ENCODE measurements around the gene PAMR1.

The PAMR1 gene

DNA sequence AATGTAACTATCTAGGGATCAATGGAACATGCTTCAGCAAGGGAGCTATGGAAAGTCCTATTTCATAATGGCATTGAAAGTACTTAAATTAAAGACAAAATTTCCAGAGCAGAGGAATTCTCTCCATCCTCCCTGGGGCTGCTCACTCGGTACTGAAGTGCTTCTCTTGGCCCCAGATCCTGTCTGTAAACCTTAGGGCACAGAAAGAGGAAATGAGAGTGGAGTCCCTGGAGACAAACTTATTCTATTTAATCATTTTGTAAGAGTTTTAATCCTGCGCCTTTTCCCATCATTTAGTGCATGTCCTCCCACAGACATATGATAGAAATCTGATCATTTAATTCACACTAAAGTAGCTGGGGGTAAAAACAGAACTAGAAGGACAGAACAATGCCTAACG is 20.9 kb upstream of the PAMR1 start:
- H3K4me1 ChIP-seq (ENCODE audit: control insufficient read depth in 5 of 5, insufficient read depth in 5 of 5, low read length in 5 of 5): peaks cover 0 to 12% (median 9%) of the 10 kb centered on the region in 5 donors
- peaks cover 0 to 3% (median 0%) of the 10 kb centered on the region in 5 donors for H3K27me3 ChIP-seq (ENCODE audit: control insufficient read depth in 5 of 5, insufficient read depth in 4 of 5, low read length in 5 of 5)
- H3K27ac ChIP-seq (ENCODE audit: low read depth, low read length): no peak overlapping the region
- H3K4me3 ChIP-seq (ENCODE audit: low read depth in 1 of 5, low read length in 5 of 5): no peak overlapping the region
- no peaks in the 10 kb centered on the region for H3K36me3 ChIP-seq (ENCODE audit: control insufficient read depth in 5 of 5, insufficient read depth in 5 of 5, low read length in 5 of 5)
- no peaks in the 10 kb centered on the region for H3K9me3 ChIP-seq (ENCODE audit: control insufficient read depth in 5 of 5, low read length in 5 of 5)
- H3K9ac ChIP-seq (ENCODE audit: low read length in 5 of 5): no peak overlapping the region

DNA sequence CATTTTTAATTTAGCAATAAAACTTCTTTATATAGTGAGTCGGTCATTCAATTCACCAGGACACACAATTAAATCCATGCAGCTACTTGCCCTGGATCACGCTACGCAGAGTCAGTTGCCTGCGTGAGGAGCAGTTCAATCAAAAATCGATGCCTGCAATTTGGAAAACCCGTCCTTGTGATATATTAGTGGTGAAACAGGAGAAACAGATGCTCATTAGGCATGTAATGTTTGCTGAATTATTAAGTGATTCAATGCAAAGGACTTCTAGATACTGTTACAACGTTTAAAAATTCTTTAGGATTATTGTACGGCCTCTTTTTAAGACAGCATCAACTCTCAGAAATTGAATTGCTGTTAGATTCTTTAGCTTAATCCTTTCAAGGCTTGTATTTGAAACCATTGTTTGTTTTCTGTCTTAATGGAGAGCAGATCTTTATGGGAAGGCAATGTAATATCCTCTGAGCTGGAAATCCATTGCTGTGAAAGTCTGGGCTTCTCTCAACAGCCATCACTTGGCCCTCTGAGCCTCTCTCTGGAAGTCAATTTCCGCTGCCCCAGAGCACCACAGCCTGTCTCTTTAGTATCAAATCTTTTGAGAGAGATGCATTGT is 20.1 kb upstream of the PAMR1 start:
- Histone ChIP-seq H3K9me3 (ENCODE audit: control insufficient read depth in 5 of 5, low read length in 5 of 5) (no peaks in the 10 kb centered on the region), H3K27ac (ENCODE audit: low read depth, low read length) (no peak overlapping the region), H3K36me3 (ENCODE audit: control insufficient read depth in 5 of 5, insufficient read depth in 5 of 5, low read length in 5 of 5) (no peaks in the 10 kb centered on the region), H3K27me3 (ENCODE audit: control insufficient read depth in 5 of 5, insufficient read depth in 4 of 5, low read length in 5 of 5) (no peaks in the 10 kb centered on the region), H3K4me3 (ENCODE audit: low read depth in 1 of 5, low read length in 5 of 5) (no peak overlapping the region), H3K4me1 (ENCODE audit: control insufficient read depth in 5 of 5, insufficient read depth in 5 of 5, low read length in 5 of 5) (peaks cover 0 to 20% (median 9%) of the 10 kb centered on the region in 5 donors), H3K9ac (ENCODE audit: low read length in 5 of 5) (no peak overlapping the region)

- Histone ChIP-seq H3K27ac (ENCODE audit: low read depth, low read length) (no peak overlapping the region), H3K27me3 (ENCODE audit: control insufficient read depth in 5 of 5, insufficient read depth in 4 of 5, low read length in 5 of 5) (no peaks in the 10 kb centered on the region), H3K9me3 (ENCODE audit: control insufficient read depth in 5 of 5, low read length in 5 of 5) (no peaks in the 10 kb centered on the region), H3K4me3 (ENCODE audit: low read depth in 1 of 5, low read length in 5 of 5) (no peak overlapping the region), H3K36me3 (ENCODE audit: control insufficient read depth in 5 of 5, insufficient read depth in 5 of 5, low read length in 5 of 5) (no peaks in the 10 kb centered on the region), H3K4me1 (ENCODE audit: control insufficient read depth in 5 of 5, insufficient read depth in 5 of 5, low read length in 5 of 5) (peaks cover 0 to 32% (median 12%) of the 10 kb centered on the region in 5 donors), H3K9ac (ENCODE audit: low read length in 5 of 5) (no peak overlapping the region)
Observed at GRCh38 chr11:35543481-35543880, 18.1 kb upstream of the PAMR1 start.

- Histone ChIP-seq H3K4me3 (ENCODE audit: low read depth in 1 of 5, low read length in 5 of 5) (no peak overlapping the region), H3K27me3 (ENCODE audit: control insufficient read depth in 5 of 5, insufficient read depth in 4 of 5, low read length in 5 of 5) (no peaks in the 10 kb centered on the region), H3K27ac (ENCODE audit: low read depth, low read length) (no peak overlapping the region), H3K9me3 (ENCODE audit: control insufficient read depth in 5 of 5, low read length in 5 of 5) (no peaks in the 10 kb centered on the region), H3K36me3 (ENCODE audit: control insufficient read depth in 5 of 5, insufficient read depth in 5 of 5, low read length in 5 of 5) (no peaks in the 10 kb centered on the region), H3K9ac (ENCODE audit: low read length in 5 of 5) (no peak overlapping the region), H3K4me1 (ENCODE audit: control insufficient read depth in 5 of 5, insufficient read depth in 5 of 5, low read length in 5 of 5) (peaks cover 0 to 32% (median 12%) of the 10 kb centered on the region in 5 donors)
Observed at GRCh38 chr11:35541621-35542375, 16.4 kb upstream of the PAMR1 start.

- Histone ChIP-seq H3K27me3 (ENCODE audit: control insufficient read depth in 5 of 5, insufficient read depth in 4 of 5, low read length in 5 of 5) (no peaks in the 10 kb centered on the region), H3K36me3 (ENCODE audit: control insufficient read depth in 5 of 5, insufficient read depth in 5 of 5, low read length in 5 of 5) (no peaks in the 10 kb centered on the region), H3K9me3 (ENCODE audit: control insufficient read depth in 5 of 5, low read length in 5 of 5) (no peaks in the 10 kb centered on the region), H3K9ac (ENCODE audit: low read length in 5 of 5) (no peak overlapping the region), H3K4me1 (ENCODE audit: control insufficient read depth in 5 of 5, insufficient read depth in 5 of 5, low read length in 5 of 5) (peaks cover 0 to 28% (median 12%) of the 10 kb centered on the region in 5 donors), H3K4me3 (ENCODE audit: low read depth in 1 of 5, low read length in 5 of 5) (no peak overlapping the region), H3K27ac (ENCODE audit: low read depth, low read length) (no peak overlapping the region)
Observed at GRCh38 chr11:35540526-35540925, 15.1 kb upstream of the PAMR1 start.

GRCh38 chr11:35539781-35540281 is 14.4 kb upstream of the PAMR1 start:
- H3K36me3 ChIP-seq (ENCODE audit: control insufficient read depth in 5 of 5, insufficient read depth in 5 of 5, low read length in 5 of 5): no peaks in the 10 kb centered on the region
- no peak overlapping the region for H3K4me3 ChIP-seq (ENCODE audit: low read depth in 1 of 5, low read length in 5 of 5)
- no peaks in the 10 kb centered on the region for H3K9me3 ChIP-seq (ENCODE audit: control insufficient read depth in 5 of 5, low read length in 5 of 5)
- no peaks in the 10 kb centered on the region for H3K27me3 ChIP-seq (ENCODE audit: control insufficient read depth in 5 of 5, insufficient read depth in 4 of 5, low read length in 5 of 5)
- no peak overlapping the region for H3K9ac ChIP-seq (ENCODE audit: low read length in 5 of 5)
- H3K4me1 ChIP-seq (ENCODE audit: control insufficient read depth in 5 of 5, insufficient read depth in 5 of 5, low read length in 5 of 5): peaks cover 0 to 28% (median 12%) of the 10 kb centered on the region in 5 donors
- H3K27ac ChIP-seq (ENCODE audit: low read depth, low read length): no peak overlapping the region

- no peaks in the 10 kb centered on the region for H3K9me3 ChIP-seq (ENCODE audit: control insufficient read depth in 5 of 5, low read length in 5 of 5)
- H3K27ac ChIP-seq (ENCODE audit: low read depth, low read length): no peak overlapping the region
Observed at GRCh38 chr11:35539256-35539655, 13.8 kb upstream of the PAMR1 start.

GRCh38 chr11:35536470-35536869 is 11.1 kb upstream of the PAMR1 start:
- no peak overlapping the region for H3K4me3 ChIP-seq (ENCODE audit: low read depth in 1 of 5, low read length in 5 of 5)
- H3K27ac ChIP-seq (ENCODE audit: low read depth, low read length): no peak overlapping the region
- no peaks in the 10 kb centered on the region for H3K9me3 ChIP-seq (ENCODE audit: control insufficient read depth in 5 of 5, low read length in 5 of 5)

More at GRCh38 chr11:35539256-35539655, 13.8 kb upstream of the PAMR1 start:
- Histone ChIP-seq H3K36me3 (ENCODE audit: control insufficient read depth in 5 of 5, insufficient read depth in 5 of 5, low read length in 5 of 5) (no peaks in the 10 kb centered on the region), H3K4me3 (ENCODE audit: low read depth in 1 of 5, low read length in 5 of 5) (no peak overlapping the region), H3K27me3 (ENCODE audit: control insufficient read depth in 5 of 5, insufficient read depth in 4 of 5, low read length in 5 of 5) (no peaks in the 10 kb centered on the region), H3K4me1 (ENCODE audit: control insufficient read depth in 5 of 5, insufficient read depth in 5 of 5, low read length in 5 of 5) (peaks cover 0 to 28% (median 12%) of the 10 kb centered on the region in 5 donors), H3K9ac (ENCODE audit: low read length in 5 of 5) (no peak overlapping the region)

DNA sequence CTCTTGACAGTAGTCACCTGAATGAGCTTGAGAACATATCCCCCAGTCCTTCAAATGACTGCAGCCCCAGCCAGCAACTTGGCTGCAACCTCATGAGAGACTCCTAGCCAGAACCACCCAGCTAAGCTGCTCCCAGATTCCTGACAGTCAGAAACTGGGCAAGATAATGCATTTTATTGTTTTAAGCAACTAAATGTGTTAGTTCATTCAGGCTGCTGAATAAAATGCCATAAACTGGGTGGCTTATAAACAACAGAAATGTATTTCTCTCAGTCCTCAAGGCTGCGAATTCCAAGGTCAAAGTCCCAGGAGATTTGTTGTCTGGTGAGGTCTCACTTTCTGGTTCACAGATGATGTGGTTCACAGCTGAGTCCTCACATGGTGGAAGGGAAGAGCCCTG is 5.8 kb upstream of the PAMR1 start:
- Histone ChIP-seq H3K4me1 (ENCODE audit: control insufficient read depth in 5 of 5, insufficient read depth in 5 of 5, low read length in 5 of 5) (peaks cover 0 to 2% (median 0%) of the 10 kb centered on the region in 5 donors), H3K27me3 (ENCODE audit: control insufficient read depth in 5 of 5, insufficient read depth in 4 of 5, low read length in 5 of 5) (peaks cover 3 to 9% (median 7%) of the 10 kb centered on the region in 5 donors), H3K9me3 (ENCODE audit: control insufficient read depth in 5 of 5, low read length in 5 of 5) (no peaks in the 10 kb centered on the region), H3K27ac (ENCODE audit: low read depth, low read length) (no peak overlapping the region), H3K9ac (ENCODE audit: low read length in 5 of 5) (no peak overlapping the region), H3K36me3 (ENCODE audit: control insufficient read depth in 5 of 5, insufficient read depth in 5 of 5, low read length in 5 of 5) (no peaks in the 10 kb centered on the region), H3K4me3 (ENCODE audit: low read depth in 1 of 5, low read length in 5 of 5) (no peak overlapping the region)

More at GRCh38 chr11:35536470-35536869, 11.1 kb upstream of the PAMR1 start:
- no peaks in the 10 kb centered on the region for H3K36me3 ChIP-seq (ENCODE audit: control insufficient read depth in 5 of 5, insufficient read depth in 5 of 5, low read length in 5 of 5)
- H3K27me3 ChIP-seq (ENCODE audit: control insufficient read depth in 5 of 5, insufficient read depth in 4 of 5, low read length in 5 of 5): no peaks in the 10 kb centered on the region
- no peak overlapping the region for H3K9ac ChIP-seq (ENCODE audit: low read length in 5 of 5)
- H3K4me1 ChIP-seq (ENCODE audit: control insufficient read depth in 5 of 5, insufficient read depth in 5 of 5, low read length in 5 of 5): peaks cover 0 to 20% (median 4%) of the 10 kb centered on the region in 5 donors

GRCh38 chr11:35529971-35530495 is 4.6 kb upstream of the PAMR1 start:
- Histone ChIP-seq H3K27me3 (ENCODE audit: control insufficient read depth in 5 of 5, insufficient read depth in 4 of 5, low read length in 5 of 5) (peaks cover 10 to 21% (median 19%) of the 10 kb centered on the region in 5 donors), H3K4me1 (ENCODE audit: control insufficient read depth in 5 of 5, insufficient read depth in 5 of 5, low read length in 5 of 5) (peaks cover 0 to 10% (median 9%) of the 10 kb centered on the region in 5 donors), H3K9ac (ENCODE audit: low read length in 5 of 5) (no peak overlapping the region), H3K4me3 (ENCODE audit: low read depth in 1 of 5, low read length in 5 of 5) (no peak overlapping the region), H3K9me3 (ENCODE audit: control insufficient read depth in 5 of 5, low read length in 5 of 5) (no peaks in the 10 kb centered on the region), H3K36me3 (ENCODE audit: control insufficient read depth in 5 of 5, insufficient read depth in 5 of 5, low read length in 5 of 5) (no peaks in the 10 kb centered on the region), H3K27ac (ENCODE audit: low read depth, low read length) (no peak overlapping the region)

All from subcutaneous abdominal adipose tissue (tissue), 5 donors.